HG03025 (cell line): ENCODE results near the gene EXOC3L4.

ENCODE experiments used
- ATAC-seq: cut with Tn5 transposase; IDR thresholded peaks from one replicate; pipeline ENCODE4 v1.9.1; 2021; ENCODE audit warnings: mild to moderate bottlenecking, moderate library complexity; ENCODE audit not compliant: unreplicated experiment, low FRiP score

Gene EXOC3L4

GRCh38 chr14:103070263-103070885 is 24.2 kb upstream of the EXOC3L4 start:
- no peak for ATAC-seq

GRCh38 chr14:103070971-103071542 is 23.5 kb upstream of the EXOC3L4 start:
- no peak for ATAC-seq

- ATAC-seq, result no peak
Measured at GRCh38 chr14:103071544-103072251, 22.8 kb upstream of the EXOC3L4 start.

- no peak for ATAC-seq
Measured at GRCh38 chr14:103072595-103073366, 21.7 kb upstream of the EXOC3L4 start.

GRCh38 chr14:103073367-103073875 is 21.1 kb upstream of the EXOC3L4 start:
- ATAC-seq, result no peak

GRCh38 chr14:103073876-103074728 is 20.4 kb upstream of the EXOC3L4 start:
- ATAC-seq, result no peak

- ATAC-seq, result no peak
Measured at GRCh38 chr14:103074729-103075367, 19.7 kb upstream of the EXOC3L4 start.

- no peak for ATAC-seq
Measured at GRCh38 chr14:103078420-103078749, 16.1 kb upstream of the EXOC3L4 start.

- ATAC-seq, result no peak
Measured at GRCh38 chr14:103078860-103079587, 15.5 kb upstream of the EXOC3L4 start.

GRCh38 chr14:103081951-103082350 is 12.6 kb upstream of the EXOC3L4 start:
- ATAC-seq, result no peak

- ATAC-seq, result no peak
Measured at GRCh38 chr14:103084021-103084919, 10.3 kb upstream of the EXOC3L4 start, which contains the start of gene LBHD2. Gene LBHD2 (plus strand): TSS chr14:103084210. CDS start chr14:103086013, 1,803 bp downstream.

GRCh38 chr14:103085106-103086091 is 9.1 kb upstream of the EXOC3L4 start:
- no peak for ATAC-seq

- no peak for ATAC-seq
Measured at GRCh38 chr14:103086771-103087342, 7.7 kb upstream of the EXOC3L4 start.

- no peak for ATAC-seq
Measured at GRCh38 chr14:103087343-103087835, 7.1 kb upstream of the EXOC3L4 start.

- no peak for ATAC-seq
Measured at GRCh38 chr14:103088921-103089320, 5.6 kb upstream of the EXOC3L4 start.
